GM23248 (cell line): ENCODE measurements around the gene ZNF444.

Experiments
- EZH2 ChIP-seq: fragments of 200-600 bp; sonication (generic); IDR thresholded peaks from 2 replicates; pipeline ENCODE4 v1.6.1; 2018; ENCODE audit warnings: antibody characterized with exemption, mild to moderate bottlenecking; ENCODE audit not compliant: insufficient read depth, poor library complexity, severe bottlenecking
- EZH2phosphoT487 ChIP-seq: fragments of 200-600 bp; sonication (generic); IDR thresholded peaks from 2 replicates; pipeline ENCODE4 v1.6.1; 2018; ENCODE audit warnings: antibody characterized with exemption, moderate library complexity, mild to moderate bottlenecking, low read depth; ENCODE audit not compliant: insufficient read depth

GRCh38 chr19:56150358-56150757 is 9.3 kb downstream of the ZNF444 start:
- TF ChIP-seq EZH2 (no peak), EZH2phosphoT487 (no peak)
